Peyer's patch (tissue), 4 donors: ENCODE measurements around the gene DDR1. TPM values are rescaled to one million over a fixed set of nuclear protein-coding genes. Genes with fewer than 3 reads are reported as not detected.
"Not testable (repeated sequence)": the region's sequence is repeated elsewhere in the genome, so short reads cannot be mapped to it uniquely, and the experiment has no call there.

Experiments used
- DNase-seq, 3 donors: peaks; one replicate each; pipeline ENCODE4 v3.0.0-alpha.2; 2017 to 2019
- H3K27ac ChIP-seq, 4 donors: fragments of 200-600 bp; sonication (generic); one replicate each; pipeline ENCODE4 v1.5.1; 2016 to 2019
- H3K27me3 ChIP-seq, 2 donors: fragments of 200-600 bp; sonication (generic); one replicate each; pipeline ENCODE4 v1.5.1; 2019
- H3K36me3 ChIP-seq, 3 donors: fragments of 200-600 bp; sonication (generic); one replicate each; pipeline ENCODE4 v1.5.1; 2016 to 2019
- H3K4me1 ChIP-seq, 4 donors: fragments of 200-600 bp; sonication (generic); one replicate each; pipeline ENCODE4 v1.5.1; 2016 to 2019
- H3K4me3 ChIP-seq, 4 donors: fragments of 200-600 bp; sonication (generic); 1 replicate in 3 of 4; 2 replicates in 1 of 4; pipeline ENCODE4 v1.5.1; 2016 to 2019; ENCODE audit warnings: mild to moderate bottlenecking in 1 of 4
- H3K9me3 ChIP-seq, 4 donors: fragments of 200-600 bp; sonication (generic); one replicate each; pipeline ENCODE4 v1.5.1; 2016 to 2019; ENCODE audit warnings: mild to moderate bottlenecking in 1 of 4
- CTCF ChIP-seq, 6 experiments: fragments of 450-650 bp in 4 of 6; fragments of 200-600 bp in 2 of 6; sonication (generic) in 1 of 6; IDR thresholded peaks; one replicate each; pipeline ENCODE4 v1.5.1; 2017 to 2019; ENCODE audit warnings: antibody characterized with exemption in 6 of 6, mild to moderate bottlenecking in 3 of 6, moderate library complexity in 1 of 6
- POLR2A ChIP-seq, 2 donors: fragments of 450-650 bp; IDR thresholded peaks; one replicate each; pipeline ENCODE4 v1.5.1; 2017; ENCODE audit warnings: antibody characterized with exemption in 2 of 2, mild to moderate bottlenecking in 2 of 2, moderate library complexity in 2 of 2
- total RNA-seq, 4 donors: library from RNA; depleted of rRNA; stranded (reverse); fragments of >200 nt; gene quantifications; one replicate each; pipeline ENCODE4 v1.1.0, GENCODE V29; 2016

DDR1 gene
- total RNA-seq, 4 donors from 2014 or later, result 70.1 to 166 (median 143) TPM

GRCh38 chr6:30864325-30864724 is 20.0 kb upstream of the DDR1 start:
- Histone ChIP-seq H3K9me3 (peaks cover 0 to 11% (median 3%) of the 10 kb centered on the region in 4 donors), H3K27ac (no peak overlapping the region), H3K4me1 (no peaks in the 10 kb centered on the region), H3K4me3 (no peak overlapping the region), H3K36me3 (no peaks in the 10 kb centered on the region), H3K27me3 (no peaks in the 10 kb centered on the region)
- no peak for DNase-seq
- TF ChIP-seq CTCF (IDR thresholded peaks at IDR 0.05) (no peak), POLR2A (IDR thresholded peaks at IDR 0.05) (no peak)

GRCh38 chr6:30869241-30869749 is 15.0 kb upstream of the DDR1 start:
- DNase-seq, H3K27ac ChIP-seq, H3K27me3 ChIP-seq, H3K4me3 ChIP-seq, H3K4me1 ChIP-seq, H3K36me3 ChIP-seq: not testable (repeated sequence)
- peaks cover 0 to 16% (median 0%) of the 10 kb centered on the region in 4 donors for H3K9me3 ChIP-seq

- no peak for TF ChIP-seq POLR2A (IDR thresholded peaks at IDR 0.05)
- TF ChIP-seq CTCF (IDR thresholded peaks at IDR 0.05), result no peak
- no peaks in the 10 kb centered on the region for H3K36me3 ChIP-seq
- no peak for DNase-seq
Measured at GRCh38 chr6:30870546-30870945, 13.8 kb upstream of the DDR1 start.

GRCh38 chr6:30871592-30872183 is 12.6 kb upstream of the DDR1 start:
- Histone ChIP-seq H3K27ac (no peak overlapping the region), H3K4me3 (no peak overlapping the region), H3K9me3 (peaks cover 0 to 16% (median 0%) of the 10 kb centered on the region in 4 donors), H3K27me3 (no peaks in the 10 kb centered on the region), H3K36me3 (no peaks in the 10 kb centered on the region), H3K4me1 (peaks cover 0 to 1% (median 0%) of the 10 kb centered on the region in 4 donors)
- TF ChIP-seq POLR2A (IDR thresholded peaks at IDR 0.05) (no peak), CTCF (IDR thresholded peaks at IDR 0.05) (no peak)
- no peak for DNase-seq

More at GRCh38 chr6:30870546-30870945, 13.8 kb upstream of the DDR1 start:
- H3K27me3 ChIP-seq, result no peaks in the 10 kb centered on the region
- no peaks in the 10 kb centered on the region for H3K4me1 ChIP-seq
- no peak overlapping the region for H3K27ac ChIP-seq
- no peak overlapping the region for H3K4me3 ChIP-seq
- peaks cover 0 to 16% (median 0%) of the 10 kb centered on the region in 4 donors for H3K9me3 ChIP-seq

GRCh38 chr6:30873137-30873640 is 11.1 kb upstream of the DDR1 start:
- Histone ChIP-seq H3K9me3 (peaks cover 0 to 16% (median 0%) of the 10 kb centered on the region in 4 donors), H3K27ac (no peak overlapping the region), H3K4me3 (no peak overlapping the region), H3K27me3 (no peaks in the 10 kb centered on the region), H3K36me3 (no peaks in the 10 kb centered on the region), H3K4me1 (peaks cover 0 to 15% (median 0%) of the 10 kb centered on the region in 4 donors)
- TF ChIP-seq POLR2A (IDR thresholded peaks at IDR 0.05), result no peak
- no peak for TF ChIP-seq CTCF (IDR thresholded peaks at IDR 0.05)
- no peak for DNase-seq

GRCh38 chr6:30873795-30874194 is 10.5 kb upstream of the DDR1 start:
- peaks cover 0 to 16% (median 0%) of the 10 kb centered on the region in 4 donors for H3K9me3 ChIP-seq
- not testable (repeated sequence) for DNase-seq, H3K36me3 ChIP-seq, H3K27ac ChIP-seq, H3K4me3 ChIP-seq, H3K27me3 ChIP-seq
- H3K4me1 ChIP-seq, result peaks cover 0 to 15% (median 0%) of the 10 kb centered on the region in 4 donors
